ENCODE data around the gene IL1F10.
A peak's percentile ranks its signal among the peaks of the same experiment; 100 is the strongest.

IL1F10 gene

DNA sequence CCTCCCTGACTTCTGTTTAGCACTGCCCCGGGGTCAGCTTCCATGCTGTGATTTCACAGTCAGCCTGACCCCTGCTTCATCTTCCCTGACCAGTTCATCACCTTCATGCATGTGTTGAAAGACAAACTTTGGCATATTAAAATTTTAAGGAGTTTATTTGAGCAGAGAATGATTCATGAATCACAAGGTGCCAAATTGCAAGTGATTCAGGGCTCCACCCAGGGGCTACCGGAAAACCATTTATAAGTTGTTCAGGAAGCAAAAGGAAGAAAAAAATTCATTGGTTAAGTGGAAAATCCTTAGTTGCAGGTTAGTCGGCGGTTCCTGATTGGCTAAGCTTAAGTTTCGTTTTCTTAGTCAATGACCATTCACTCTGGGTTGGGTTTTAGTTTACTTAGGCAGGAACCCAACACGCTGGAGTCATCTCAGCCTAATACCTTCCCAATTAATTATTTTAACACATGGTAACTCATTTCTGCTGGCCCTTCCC is 10.6 kb downstream of the IL1F10 start:
- H3K4me3 ChIP-seq (ENCODE audit: low read depth, low read length) = no peak overlapping the region
- no peak for TF ChIP-seq CTCF (IDR thresholded peaks at IDR 0.05; ENCODE audit: insufficient read depth, low read depth, low read length, missing control alignments)
- no peak for DNase-seq (ENCODE audit: low read depth)

GRCh38 chr2:113079131-113079530 is 11.4 kb downstream of the IL1F10 start:
- no peak for TF ChIP-seq CTCF (IDR thresholded peaks at IDR 0.05; ENCODE audit: insufficient read depth, low read depth, low read length, missing control alignments)
- DNase-seq (ENCODE audit: low read depth) = no peak
- no peak overlapping the region for H3K4me3 ChIP-seq (ENCODE audit: low read depth, low read length)

- H3K4me3 ChIP-seq (ENCODE audit: low read depth, low read length) = no peak overlapping the region
- DNase-seq (ENCODE audit: low read depth) = peak; percentile 34
- peak; percentile 88 for TF ChIP-seq CTCF (IDR thresholded peaks at IDR 0.05; ENCODE audit: insufficient read depth, low read depth, low read length, missing control alignments)
Measured at GRCh38 chr2:113080134-113080533, 12.4 kb downstream of the IL1F10 start.

DNA sequence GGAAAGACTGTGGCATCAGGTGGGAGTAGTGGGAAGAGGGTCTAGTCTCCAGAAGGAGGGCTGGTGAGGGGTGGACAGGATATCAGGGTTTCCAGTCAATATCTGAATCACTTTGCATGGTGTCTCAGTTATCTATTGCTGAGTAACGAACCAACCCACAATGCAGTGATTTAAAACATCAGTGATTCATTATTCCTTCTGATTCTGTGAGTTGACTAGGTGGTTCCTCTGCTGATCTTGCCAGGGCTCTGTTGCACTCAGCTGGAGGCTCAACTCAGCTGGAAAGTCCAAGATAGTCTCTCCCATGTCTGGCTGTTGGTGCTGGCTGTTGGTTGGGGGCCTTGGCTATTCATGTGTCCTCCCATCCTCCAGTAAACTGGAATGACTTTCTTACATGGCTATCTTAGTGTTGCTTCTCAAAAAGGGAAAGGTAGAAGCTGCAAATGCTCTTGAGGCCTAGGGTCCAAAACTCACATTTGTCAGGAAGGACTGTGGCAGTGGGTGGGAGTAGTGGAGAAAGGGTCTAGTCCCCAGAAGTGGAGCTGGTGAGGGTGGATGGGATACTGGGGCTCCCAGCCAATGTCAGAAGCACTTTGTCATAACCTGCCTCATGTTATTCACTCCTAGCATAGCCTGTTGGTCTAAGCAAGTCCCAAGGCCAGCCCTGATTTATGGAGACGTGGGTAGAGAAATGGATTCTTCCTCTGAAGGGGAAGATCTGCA is 13.9 kb downstream of the IL1F10 start:
- DNase-seq (ENCODE audit: low read depth) = no peak
- no peak overlapping the region for H3K4me3 ChIP-seq (ENCODE audit: low read depth, low read length)
- TF ChIP-seq CTCF (IDR thresholded peaks at IDR 0.05; ENCODE audit: insufficient read depth, low read depth, low read length, missing control alignments) = no peak

DNA sequence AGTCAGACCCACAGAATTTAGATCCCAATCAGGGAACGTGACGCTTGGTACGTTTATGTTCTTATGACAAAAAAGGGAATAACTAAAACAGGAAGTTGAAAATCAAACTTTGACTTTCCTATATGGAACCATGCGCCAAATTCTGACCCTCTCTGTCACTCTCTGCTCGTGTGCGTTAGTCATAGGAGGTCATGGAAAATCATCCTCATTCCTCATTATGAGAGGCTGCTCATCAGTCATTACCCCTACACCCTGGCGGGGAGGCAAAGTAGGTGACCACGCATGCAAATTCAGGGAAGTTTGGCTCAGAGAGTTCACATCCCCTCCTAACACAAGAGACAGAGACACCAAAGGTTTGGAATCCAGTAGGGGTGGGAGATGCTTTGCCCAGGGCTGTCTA is 15.5 kb downstream of the IL1F10 start:
- DNase-seq (ENCODE audit: low read depth) = no peak
- TF ChIP-seq CTCF (IDR thresholded peaks at IDR 0.05; ENCODE audit: insufficient read depth, low read depth, low read length, missing control alignments) = no peak

DNA sequence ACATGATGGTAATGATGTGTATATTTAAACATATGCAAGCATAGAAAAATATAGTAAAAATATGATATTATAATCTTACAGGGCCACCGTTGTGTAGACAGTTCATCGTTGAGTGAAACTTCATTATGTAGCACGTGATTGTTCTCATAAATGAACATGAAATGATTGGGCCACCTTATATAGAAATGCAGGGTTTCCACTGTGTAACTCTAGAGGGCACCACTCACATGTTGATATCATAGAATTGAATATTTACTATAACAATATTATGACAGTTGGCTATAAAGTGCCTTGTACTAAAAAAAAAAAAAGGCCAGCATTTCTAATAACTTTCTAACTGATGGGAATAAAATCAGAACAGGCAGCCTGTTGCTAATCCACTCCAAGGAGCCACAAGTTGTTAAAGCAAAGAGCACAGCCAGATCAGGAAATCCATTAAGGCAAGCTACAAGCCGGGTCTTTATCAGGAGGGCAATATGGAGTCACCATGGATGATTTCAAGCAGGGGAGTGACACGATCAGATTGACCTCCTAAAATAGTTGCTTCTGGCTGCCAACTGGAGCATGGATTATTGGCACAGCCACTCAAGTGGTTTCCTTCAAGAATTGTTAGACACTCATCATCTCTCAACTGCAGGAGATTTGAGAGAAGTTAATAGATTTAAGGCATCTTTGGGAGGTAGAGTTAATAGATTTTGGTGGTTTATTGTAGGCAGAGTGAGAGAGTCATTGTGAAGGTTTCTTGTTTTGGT is 16.7 kb downstream of the IL1F10 start:
- TF ChIP-seq CTCF (IDR thresholded peaks at IDR 0.05; ENCODE audit: insufficient read depth, low read depth, low read length, missing control alignments) = peak; percentile 34
- peak; percentile 11 for DNase-seq (ENCODE audit: low read depth)
- H3K4me3 ChIP-seq (ENCODE audit: low read depth, low read length) = no peak overlapping the region

More for the DNA sequence above, 15.5 kb downstream of the IL1F10 start:
- no peak overlapping the region for H3K4me3 ChIP-seq (ENCODE audit: low read depth, low read length)

All from GM12865 (cell line).